AG08396 (cell line): Measurements from ENCODE around the gene MINDY4.
A peak's percentile ranks its signal among the peaks of the same experiment; 100 is the strongest.

ENCODE experiments used
- DNase-seq: peaks from one replicate; pipeline ENCODE4 v3.0.0; 2012; ENCODE audit warnings: low spot score, mixed read lengths

MINDY4 gene

DNA sequence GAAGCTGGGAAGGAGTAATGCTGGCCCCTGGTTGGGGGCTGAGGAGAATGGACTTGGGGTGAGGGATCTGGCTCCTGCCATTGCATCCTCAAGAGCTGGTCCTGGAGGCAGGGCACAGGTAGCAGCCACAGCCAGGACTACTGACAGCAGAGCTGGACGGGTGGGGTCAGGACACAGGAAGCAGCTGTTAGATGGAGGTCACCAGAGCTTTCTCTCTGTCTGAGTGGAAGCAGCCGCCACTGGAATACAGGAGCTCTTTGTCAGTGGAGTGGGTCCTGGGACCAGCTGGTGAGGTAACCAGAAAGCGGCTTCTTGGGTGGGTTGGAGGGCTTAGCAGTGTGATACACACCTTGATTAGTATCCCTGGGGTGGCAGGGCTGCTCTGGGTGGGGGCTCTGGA, 82.4 kb downstream of the MINDY4 start:
- no peak for DNase-seq

DNA sequence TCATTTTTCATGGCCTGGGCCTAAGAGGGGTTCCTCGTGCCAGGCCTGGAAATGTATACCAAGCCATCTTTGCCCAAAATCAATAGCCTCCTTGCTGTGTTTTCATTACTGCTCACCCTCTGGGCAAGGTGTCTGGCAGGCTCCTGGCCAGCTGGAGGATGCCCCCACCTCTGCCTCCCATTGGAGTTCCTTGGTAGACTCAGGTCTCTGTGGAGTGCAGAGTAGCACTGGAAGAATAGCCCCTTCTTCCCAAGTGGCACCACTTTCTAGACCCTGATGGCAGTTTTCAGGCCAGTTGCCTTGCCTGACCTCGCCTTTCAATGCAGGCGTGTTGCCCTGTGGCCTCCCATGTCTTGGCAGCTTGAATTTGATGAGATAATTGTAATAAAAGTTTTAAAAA, 84.7 kb downstream of the MINDY4 start:
- no peak for DNase-seq

DNA sequence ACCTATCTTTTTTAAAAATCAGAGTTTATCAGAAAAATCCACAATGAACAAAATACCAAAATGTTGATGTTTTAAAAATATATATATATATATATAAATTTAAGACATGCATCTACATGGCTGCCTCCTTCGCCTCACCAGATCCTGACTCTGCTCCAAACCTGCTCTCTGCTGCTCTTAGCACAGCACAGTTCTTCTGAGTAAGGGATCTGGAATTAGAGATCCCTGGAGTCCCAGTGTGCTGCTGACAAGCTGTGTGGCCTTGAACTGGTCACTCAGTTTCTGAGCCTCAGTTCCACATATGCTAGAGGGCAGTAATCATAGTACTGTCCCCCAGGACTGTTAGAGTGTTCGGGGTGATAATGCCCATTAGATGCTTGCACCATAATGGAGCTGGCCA, 87.4 kb downstream of the MINDY4 start:
- DNase-seq: no peak

DNA sequence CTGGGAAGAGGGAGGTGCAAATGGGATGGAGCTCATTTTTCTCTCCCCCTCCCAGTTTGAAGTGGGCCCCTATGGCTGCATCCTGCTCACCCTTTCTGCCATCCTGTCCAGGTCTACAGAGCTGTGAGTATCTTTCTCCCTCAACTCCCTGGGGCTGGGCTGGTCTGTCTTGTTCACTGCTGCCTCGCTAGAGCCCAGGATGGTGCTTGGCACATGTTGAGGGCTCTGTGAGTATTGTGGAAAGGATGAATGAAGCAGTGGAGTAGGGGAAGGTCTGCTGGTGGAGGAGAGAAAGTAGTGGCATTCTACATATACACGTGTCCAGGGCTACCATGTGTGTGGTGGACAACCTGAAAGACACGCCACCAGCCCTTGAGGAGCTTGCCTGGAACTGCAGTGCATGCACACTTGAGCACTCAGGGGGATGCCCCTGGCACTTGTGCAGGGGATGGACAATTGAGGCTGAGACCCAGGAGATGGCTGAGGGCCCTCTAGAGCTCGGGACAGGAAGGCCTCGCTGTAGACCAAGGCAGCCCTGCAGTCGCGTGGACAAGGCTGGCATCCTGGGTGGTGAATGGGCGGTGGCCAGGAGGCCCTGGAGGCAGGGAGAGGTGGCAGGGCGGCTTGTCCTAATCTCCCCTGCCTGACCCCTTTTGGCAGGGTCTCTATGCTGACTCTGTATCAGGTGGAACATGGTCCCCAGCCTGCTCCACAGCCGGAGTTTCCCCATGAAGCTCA, 88.2 kb downstream of the MINDY4 start:
- DNase-seq: no peak

DNA sequence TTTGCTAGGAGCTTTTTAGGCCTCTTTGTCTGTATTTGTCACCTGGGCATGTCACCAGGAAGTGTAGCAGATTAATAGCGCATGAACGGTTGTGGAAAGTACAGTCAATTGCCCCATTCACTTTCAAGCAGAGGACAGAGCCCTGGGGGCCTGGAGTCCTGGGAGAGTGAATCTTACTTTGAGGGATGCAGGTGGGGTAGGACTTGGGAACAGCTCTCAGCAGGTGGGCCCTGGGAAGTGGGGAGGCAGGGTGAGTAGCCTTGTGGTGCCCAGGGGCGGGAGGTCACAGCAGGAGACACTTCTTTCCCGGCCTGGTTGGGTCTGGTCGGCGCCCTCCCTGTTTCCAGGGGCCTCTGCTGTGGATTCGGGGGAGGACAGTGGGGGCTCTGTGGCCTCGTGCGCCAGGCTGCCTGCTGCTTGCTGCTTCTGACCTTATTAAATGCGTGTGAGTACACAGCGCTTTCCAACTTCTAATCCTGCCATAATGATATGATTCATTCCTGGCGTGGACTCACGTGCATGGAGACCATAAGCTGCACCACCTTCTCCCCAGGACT, 88.8 kb downstream of the MINDY4 start:
- no peak for DNase-seq

DNA sequence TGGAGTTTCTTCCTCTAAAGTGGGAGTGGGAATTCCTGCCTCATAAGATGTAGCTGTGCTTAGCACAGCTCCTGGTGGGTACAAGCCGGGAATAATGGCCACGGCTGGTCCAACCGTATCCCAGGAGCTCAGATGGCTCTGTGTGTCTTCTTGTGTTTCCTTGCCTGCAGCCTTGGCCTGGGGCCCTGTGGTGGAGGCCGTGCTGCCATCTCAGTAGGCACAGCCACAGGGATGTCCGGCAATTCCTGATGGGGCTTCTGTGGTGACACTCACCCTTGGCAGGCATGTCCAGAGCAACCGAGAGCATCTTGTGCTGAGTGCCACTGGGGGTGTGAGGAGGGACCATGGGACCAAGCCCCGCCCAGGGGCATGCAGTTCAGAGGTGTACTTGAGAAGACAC, 90.4 kb downstream of the MINDY4 start:
- no peak for DNase-seq

DNA sequence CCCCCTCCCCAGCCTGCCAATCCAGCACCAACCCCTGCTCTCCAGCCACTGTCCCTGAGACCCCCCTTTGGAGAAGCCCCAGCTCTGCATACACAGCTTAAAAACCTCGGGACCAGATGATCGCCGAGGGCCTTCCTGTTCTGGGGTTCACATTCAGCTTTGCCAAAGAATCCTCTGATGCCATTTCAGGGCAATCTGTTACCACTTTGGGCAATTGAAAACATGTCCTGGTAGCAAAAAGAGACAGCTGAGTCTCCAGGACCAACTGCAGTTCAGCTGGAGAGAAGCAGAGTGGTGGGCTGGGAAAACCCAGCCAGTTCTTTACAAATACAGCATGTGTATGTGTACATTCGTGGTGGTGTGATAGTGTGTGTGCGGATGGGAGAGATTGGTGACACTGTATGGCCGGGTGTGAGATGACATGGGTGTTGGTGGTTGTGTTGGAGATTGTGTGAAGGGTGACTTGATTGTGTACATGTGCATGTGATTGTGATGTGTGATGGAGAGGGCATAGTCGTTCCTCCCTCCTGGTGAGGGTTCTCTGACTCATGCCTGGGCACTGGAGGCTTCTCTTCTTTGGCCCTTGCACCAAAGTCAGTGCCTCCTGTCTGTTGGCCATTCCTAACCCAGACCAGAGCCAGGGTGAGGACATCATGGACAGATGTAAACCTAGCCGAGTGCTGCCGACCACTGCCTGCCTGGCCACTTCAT, 91.9 kb downstream of the MINDY4 start:
- DNase-seq: no peak

DNA sequence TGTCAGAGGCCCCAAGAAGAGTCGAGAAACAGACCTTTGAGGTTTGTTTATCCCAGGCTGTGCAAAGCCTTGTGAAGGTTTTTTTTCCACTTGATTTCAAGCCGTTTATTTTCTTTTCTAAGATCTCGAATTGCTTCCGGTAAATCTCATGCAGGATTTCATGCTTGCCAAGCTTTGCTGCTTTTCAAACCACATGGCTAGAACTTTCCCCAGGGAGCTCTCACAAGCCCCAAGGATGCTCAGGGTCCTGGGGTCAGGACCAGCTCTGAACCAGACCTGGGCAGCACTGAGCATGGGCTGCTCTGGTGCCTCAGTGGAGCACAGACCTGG, 92.5 kb downstream of the MINDY4 start:
- peak; percentile 34 for DNase-seq

DNA sequence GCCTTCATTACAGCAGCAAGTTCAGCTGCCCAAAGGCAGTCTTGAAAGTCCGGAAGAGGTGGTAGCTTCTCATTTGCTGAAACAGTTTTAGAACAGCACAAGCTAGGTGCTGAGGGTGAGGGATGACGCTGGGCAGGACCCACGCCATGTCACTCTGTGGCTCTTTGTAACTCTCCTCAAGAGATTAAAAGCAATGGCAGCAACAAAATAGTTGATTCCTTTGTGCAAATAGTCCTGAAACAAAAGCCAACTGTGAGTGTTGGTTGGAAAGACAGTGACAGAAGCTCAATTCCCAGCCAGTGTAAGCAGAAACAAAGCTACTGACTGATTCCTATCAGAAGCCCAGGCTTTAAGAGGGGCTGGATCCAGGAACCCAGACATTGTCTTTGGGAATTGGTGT, 92.9 kb downstream of the MINDY4 start:
- DNase-seq: no peak

DNA sequence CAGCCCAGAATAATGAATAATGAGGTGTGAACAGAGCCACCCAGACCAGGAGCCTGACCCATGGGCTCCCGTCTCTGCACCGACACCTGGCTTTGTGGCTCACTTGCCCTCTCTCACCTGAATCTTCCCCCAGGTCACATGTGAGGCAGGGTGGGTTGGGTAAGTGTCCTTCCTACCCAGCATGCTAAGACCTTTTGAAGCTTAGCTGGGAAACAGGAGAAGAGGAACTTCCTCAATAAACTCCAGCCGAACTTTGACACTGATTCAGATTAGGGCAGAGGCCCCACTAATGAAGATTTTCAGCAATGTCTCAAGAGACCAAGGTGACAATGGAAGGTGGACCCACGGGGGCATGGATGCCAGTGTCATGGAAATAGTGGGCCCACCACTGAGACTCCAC, 93.9 kb downstream of the MINDY4 start:
- no peak for DNase-seq

DNA sequence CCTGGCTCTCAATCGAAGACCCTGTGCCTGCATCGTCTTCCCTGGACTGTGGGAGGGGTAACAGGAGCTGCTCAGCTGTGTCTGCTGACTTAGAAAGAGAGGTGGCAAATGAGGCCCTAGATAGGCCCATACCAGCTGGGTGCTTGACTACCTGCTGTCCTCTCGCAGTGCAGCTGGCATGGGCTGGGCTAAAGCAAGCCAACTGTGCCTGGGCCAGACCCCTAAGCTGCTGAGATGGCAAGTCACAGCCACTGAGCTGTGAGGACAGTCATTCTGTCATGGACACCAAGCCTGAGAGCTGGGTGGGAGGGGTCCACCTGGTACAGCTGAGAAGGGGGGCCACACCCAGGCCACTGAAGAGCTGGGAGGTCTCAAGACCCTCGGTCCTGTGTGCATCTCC, 94.6 kb downstream of the MINDY4 start:
- no peak for DNase-seq

DNA sequence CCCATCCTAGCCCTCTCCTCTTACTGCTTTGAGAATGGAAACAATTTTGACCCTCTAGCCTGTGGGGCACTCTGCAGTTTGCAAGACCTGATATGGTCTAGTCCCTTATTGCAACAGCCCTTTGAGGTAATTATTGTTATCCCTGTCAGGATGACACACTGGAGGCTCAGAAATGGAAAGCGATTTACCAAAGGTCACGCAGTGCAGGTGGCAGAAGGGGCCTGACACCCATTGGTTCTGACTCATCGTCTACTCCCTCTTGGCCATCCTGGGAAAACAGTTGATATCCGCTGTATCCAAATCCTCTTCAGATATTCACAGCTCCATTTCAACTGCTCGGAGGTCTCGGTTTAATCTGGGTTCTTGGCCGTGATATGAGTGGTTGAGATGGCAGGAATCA, 95.7 kb downstream of the MINDY4 start:
- DNase-seq: no peak

DNA sequence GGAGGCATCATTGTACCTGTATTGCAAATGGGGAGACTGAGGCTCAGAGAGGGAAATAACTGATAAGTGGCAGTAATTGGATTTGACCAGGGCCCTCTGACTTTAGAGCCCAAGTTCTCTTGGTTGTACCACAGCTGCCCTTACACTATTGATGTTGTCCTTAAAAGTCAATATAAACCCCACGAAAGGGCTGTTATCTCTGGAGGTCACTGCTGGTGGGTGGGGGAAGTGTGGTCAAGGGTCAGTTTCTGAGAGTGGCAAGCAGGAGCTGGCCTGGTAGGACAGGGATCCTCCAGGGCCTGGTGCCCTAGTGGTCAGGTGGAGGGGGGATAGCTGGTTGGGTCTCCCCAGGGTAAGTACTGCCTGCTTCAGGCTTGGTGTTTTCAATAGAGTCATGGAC, 96.3 kb downstream of the MINDY4 start:
- DNase-seq: no peak

DNA sequence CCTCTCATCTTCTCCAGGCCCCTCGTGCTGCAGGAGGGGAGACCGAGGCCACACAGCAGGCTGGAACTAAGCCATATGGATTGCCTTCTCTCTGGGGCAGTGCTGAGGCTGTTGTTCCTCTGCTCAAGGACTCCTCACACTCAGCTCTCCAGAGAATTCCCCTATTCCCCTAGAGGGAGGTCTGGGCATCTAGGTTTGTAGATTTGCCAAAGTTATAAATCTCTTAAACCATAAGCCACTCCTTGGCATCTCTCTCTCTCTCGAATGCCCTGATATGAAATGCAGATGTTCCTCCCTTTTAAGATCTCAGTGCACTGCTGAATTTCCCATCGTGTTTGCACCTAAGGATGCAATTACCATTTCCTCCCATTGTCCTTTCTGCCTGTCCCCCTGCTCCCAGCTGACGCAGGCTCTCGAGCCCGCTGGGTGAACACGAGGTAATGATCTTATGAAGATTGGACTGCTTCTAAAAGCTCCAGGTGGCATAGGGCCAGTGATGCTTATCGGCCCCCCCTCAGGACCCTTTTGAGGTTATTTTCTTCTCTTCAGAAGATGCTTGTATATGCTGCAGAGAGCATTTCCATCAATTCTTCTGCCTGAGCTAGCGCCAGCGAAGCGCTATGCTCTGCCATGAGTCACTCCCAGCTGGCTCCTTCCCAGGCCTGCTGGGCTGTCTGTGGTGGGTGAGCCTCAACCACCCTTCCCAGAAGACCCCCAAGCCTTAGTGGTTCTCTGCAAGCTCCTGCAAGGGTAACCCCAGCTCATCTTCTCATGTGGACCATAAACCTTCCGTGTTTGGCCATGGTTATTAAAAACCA, 98.8 kb downstream of the MINDY4 start:
- DNase-seq: no peak

DNA sequence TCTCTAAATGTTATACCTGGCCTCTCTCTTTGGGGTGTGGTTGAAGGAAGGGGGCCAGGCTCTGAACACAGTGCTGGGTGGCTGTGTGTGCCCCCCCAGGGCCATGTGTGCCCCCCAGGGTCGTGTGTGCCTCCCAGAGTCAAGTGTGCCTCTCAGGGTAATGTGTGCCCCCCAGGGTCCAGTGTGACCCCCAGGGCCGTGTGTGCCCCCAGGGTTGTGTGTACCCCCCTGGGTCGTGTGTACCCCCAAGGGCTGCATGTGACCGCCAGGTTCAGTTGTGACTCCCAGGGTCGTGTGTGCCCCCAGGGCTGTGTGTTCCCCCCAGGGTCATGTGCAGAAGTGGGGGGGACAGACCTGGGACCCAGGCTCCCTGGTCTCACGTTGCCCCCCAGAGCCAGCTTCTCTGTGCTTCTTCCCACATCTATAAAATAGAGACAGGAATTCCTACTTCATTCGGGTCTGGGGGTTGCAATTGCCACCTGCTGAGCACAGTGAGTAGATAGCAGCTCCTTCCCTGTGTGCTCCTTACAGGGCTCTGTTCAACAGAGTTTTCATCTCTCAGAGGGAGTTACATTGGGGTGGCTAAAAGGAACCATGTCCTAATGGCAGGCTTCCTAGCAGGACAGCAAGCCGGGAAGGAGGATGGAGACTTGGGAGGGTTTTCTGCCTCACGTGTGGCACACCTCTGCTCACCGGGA, 99.8 kb downstream of the MINDY4 start:
- DNase-seq: no peak

DNA sequence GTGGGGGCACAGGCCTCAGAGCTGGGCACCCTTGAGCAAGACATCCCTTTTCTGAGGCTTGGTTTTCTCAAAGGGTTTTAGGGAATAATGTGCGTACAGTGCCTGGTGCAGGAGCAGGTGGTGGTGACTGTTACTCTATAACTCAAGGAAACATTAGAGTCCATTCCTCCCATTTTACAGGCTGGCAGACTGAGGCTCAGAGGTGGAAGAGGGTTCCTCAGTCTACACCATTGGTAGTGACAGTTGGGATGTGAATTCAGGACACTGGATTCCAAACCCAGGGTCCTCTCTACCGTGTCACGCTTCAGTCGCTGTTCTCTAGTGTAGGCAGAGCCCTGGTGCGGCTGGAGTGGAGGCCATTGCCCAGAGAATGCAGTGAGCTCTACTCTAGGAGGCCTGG, 100.4 kb downstream of the MINDY4 start:
- no peak for DNase-seq

DNA sequence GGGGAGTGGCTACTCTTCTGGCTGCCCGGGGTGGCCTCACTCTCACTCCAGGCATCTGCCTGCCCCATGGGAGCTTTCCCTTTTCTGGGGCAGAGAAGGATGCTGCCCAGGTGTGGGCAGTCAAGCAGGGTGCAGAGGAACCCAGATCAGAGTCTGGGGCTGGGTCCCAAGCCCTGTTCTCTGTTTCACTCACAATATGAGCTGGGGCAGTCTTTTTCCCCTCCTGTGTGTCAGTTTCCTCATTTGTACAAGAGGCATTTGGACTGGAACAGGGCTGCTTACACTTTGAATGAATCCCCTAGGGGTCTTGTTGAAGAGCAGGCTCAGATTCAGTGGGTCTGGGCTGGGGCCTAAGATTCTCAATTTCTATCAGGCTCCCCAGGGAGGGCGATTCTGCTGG, 102.0 kb downstream of the MINDY4 start:
- DNase-seq: no peak

DNA sequence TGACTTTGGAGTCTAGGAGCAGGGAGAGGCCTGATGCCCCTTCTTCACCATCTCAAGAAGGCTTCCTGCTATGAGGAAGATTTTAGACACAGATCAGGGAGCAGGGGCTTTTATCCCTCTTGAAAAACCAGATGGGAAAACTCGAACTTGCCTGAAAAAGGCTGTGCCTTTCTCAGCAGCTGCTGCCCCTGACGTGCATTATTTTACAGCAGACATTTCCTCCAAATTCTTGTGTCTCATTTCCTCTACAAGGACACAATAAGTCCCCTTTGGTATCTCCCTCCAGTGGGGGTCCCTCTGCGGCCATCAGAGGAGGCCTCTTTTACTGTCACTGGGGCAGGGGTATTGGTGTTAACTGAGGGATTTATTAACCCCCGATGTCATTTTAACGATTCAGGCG, 102.4 kb downstream of the MINDY4 start:
- DNase-seq: no peak

DNA sequence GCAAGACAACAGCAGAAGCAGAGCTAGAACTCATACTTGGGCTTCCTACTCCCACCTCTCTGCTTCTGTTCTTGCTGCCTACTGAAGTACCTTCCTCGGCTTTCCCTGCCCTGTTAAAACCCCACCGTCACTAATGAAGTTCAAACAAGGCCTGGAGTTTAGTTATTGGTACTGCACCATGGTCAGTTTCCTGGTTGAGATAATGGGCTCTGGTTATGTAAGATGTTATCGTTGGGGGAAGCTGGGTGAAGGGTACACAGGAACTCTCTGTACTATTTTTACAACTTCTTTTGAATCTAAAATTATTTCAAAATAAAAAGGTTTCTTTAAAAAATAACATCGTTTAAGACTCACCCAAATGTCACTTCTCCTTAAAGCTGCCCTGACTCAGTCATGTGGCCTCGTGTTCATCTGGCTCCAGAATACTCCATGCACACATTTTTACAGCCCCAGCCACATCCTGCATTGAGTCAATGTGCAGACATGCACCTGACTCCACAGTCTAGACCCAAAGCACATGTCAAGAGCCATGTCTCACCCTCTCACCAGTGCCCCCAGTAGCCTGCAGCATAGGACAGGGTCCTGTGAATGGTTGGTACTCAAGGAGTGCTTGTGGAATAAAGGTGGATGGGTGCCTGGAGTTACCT, 103.6 kb downstream of the MINDY4 start:
- no peak for DNase-seq

DNA sequence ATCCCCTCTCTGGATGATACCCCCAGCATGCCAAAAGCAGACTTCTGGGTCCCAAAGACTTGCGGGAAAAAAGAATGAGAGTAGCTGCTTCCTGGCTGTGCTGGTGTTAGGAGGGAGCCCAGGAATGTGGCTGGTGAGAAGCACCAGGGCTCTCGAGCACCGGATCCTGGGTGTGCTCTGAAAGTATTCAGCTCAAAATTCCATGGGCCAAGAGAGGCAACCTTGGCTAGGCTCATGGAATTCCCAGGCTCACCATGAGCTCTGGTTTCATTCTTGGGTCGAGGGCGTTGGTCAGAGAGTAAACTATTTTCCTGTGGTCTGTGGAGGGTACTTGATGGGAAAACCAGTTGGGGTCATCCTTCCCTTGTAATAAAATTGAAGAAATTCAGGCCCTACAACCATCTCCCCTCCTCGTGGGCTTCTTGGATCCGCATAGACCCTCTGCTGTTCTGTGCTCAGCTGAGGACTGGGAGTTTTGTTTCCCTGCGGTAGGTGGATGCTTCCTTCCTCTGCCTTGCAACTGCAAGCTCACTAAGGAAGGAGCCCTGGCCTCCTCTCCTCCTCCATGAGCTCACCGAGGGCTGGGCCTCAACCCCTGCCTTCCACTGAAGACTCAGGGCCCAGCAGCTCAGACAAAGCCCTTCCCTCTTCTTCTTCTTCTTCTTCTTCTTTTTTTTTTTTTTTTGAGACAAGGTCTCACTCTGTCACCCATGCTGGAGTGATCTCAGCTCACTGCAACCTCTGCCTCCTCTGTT, 106.0 kb downstream of the MINDY4 start:
- DNase-seq: no peak

DNA sequence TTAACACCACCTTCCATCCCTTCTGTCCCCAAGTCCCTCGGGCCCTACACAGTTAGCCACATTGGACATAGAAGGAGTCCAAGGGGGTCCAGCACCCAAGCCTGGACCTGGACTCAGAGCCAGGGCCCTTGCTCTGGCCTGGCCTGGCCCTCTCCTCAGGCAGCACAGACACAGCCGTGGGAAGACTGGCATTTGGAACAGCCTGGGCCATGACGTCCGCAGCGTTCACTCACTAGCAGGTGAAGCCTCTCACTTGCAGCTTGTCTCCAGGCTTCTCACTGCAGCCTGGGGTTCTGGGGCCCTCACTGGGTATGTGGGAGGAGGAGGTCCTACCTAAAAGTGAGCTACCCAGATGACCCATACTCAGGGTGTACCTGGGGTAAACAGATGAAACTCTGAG, 106.8 kb downstream of the MINDY4 start:
- no peak for DNase-seq
